Amygdala (tissue), 56 donors: Measurements from ENCODE around the gene EPHA4.

Experiments used
- DNase-seq, 56 donors: peaks; one replicate each; lab custom pipeline; 2025; lab: John Stamatoyannopoulos, UW

Gene EPHA4

DNA sequence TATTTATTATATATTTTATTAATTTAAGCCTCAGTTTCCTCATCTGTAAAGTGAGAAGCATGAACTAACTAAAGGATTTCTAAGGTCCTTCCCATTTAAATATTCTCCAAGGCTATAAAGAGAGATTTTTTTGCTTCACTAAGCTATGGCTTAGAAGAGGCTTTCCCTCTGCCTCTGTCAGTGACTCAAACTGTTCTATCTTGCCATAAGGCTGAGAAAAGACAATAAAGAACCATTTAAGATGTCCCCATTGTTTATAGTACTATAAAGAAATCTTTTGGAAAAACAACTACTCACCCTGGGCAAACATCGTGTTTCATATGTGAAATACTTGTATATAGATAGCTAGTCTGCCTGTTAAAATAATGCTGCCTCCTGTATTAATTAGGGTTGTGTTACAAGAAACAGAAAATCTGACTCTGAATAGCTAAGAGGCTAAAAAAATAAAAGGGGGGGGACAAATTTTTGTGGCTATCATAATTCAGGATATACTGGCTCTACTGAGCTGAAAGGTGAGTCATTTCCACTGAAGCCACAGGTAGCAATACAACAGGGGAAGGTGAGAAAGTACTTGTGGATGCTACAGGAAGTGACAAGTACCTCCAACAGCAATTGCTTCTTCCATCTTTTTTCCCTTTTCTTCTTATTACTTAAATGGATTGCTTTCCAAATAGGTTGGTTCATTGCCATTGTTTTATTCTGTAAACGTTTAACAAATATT, 25.4 kb downstream of the EPHA4 start:
- DNase-seq, result no peak

DNA sequence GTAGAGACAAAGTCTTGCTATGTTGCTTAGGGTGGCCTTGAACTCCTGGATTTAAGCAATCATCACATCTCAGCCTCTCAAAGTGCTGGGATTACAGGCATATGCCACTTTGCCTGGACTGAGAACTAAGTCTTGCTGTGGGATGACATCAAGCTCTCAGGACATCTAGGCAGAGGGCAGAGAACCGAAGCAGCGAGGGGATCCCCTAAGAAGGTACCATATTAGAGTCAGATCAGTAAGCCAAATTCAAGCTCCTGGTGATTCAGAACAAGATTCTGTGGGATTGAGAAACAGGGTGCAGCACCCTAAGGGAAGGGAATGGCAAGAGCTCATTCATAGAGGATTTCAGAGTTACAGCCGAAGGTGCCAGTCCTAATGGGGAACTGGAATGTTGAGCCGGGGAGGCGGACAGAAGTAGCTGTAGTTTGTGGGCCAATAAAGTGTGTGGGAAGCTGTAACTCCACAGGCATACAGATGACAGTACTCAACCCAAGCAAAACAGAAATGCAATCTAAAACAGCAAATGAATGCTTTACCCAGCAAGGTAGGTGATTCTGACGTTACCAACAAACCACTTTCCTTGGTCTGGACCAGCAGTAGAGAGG, 30.9 kb downstream of the EPHA4 start:
- DNase-seq, result no peak

DNA sequence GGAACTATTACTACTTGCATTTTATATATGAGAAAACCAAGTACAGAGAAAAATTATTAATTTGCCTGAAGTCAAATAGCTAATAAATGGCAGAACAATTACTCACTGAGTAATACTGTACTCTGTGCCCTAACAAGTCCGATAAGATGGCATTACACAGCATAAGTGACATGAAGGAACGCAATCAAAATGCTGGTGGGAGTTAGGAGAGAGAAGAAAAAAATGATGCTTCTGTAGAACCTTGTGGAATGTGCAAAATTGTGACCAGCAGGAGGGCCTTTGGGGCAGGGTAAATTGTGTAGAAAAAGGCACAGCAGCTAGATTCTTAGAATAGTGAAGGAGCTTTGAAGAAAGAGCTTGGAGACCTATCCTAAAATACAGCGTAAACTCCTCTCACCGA, 32.9 kb downstream of the EPHA4 start:
- DNase-seq, result no peak

DNA sequence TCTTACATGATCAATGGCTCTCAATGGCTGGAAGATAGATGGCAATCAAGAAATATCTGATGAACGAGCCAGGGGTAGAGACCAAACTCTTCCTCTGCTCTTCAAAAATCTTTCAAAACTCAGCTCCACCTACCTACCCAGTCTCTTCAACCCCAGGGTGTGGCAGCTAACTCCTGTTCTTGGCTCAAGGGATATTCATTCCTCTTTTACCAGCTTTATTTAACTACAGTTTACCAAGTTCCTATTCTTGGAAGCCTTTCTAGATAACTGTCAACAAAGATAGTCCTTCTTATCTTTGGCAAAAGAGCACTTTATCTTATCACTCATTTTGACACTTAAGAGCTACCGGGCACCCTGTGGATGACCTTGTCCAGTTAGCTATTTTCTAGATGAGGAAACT, 36.3 kb downstream of the EPHA4 start:
- DNase-seq, result no peak

DNA sequence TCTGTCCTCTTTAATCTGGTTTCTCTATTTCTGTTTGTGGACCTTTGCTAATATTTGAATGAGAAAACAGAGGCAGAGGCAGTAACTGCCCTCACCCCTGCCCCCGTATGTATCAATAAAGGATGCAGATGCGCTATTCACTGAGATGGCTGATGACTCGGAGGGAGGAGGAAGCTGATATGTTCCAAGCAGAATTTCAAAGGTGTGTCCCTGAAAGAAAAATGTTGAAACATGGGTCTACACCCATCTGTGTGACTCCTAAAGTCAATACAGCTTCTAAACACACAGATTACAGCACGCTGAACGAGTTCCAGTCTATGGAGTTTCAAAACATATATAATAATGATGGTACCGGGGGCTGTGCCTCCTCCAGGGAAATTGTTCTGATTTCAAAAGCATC, 38.8 kb downstream of the EPHA4 start:
- DNase-seq, result no peak

DNA sequence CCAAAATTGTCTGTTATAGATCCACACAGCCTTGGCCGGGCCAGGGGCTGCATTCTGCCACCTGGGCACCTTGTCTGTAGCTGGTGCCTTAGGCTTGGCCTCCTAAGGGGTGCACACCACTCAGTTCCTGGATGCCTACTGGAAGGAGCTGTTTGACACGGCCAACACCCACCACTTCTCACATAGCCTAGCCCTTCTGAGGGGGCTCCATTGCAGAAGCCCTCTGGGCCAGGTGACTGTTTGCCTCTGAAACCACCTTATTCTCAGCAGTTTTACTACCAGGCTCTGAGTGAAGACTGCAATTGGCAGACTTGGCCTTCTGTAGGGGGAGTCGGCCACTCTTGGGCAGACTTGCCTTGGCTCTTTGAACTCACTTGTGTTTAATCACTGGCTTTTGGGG, 39.5 kb downstream of the EPHA4 start:
- DNase-seq, result no peak

DNA sequence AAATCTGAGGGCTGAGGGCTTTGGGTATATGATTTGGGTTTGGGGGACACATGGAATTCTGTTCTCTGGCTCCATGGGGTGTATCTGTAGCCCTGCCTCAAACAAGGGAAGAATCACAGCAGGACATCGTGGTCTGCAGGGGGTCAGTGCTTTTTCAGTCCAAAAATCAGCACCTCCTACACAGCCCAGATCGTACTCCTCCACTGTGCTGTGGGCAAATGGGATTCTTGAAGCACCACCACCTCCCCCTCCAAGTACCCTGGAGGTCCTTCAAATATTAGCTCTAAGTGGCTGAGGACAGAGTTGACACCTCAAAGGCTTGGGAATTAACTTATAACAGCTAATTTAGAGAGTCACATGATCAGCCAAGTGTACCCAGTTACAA, 41.5 kb downstream of the EPHA4 start:
- no peak for DNase-seq

DNA sequence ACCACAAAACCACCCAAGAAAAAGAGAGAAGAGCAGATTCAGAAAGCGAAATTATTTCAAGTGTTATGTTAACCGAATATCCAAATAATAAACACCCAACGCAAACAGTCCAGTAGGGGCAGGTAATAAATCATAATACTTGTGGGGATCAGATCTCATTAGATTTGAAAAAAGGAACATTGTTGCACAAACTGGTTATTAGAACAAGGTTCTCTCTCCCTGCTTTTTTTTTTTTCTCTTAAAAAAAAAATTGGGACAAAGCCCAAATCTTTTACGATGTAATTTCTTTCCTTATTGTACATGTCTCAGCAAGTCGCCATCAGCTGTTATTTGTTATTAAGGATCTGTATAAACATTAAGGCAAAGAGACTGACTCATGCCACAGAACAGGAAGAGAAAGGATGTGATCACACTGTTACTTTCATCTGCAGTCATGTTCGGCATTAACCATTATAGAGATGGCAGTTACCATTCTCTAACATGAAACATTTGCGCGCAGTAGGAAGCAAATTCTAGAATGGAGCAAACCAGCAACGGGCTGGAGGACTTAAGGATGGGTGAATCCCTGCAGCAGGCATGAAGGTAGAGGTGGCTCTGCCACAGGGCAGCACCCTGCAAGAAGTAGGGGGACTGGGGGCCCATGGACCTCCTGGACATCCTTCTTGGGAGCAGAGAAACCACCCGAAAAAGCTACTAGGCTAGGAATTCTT, 42.0 kb downstream of the EPHA4 start:
- no peak for DNase-seq

DNA sequence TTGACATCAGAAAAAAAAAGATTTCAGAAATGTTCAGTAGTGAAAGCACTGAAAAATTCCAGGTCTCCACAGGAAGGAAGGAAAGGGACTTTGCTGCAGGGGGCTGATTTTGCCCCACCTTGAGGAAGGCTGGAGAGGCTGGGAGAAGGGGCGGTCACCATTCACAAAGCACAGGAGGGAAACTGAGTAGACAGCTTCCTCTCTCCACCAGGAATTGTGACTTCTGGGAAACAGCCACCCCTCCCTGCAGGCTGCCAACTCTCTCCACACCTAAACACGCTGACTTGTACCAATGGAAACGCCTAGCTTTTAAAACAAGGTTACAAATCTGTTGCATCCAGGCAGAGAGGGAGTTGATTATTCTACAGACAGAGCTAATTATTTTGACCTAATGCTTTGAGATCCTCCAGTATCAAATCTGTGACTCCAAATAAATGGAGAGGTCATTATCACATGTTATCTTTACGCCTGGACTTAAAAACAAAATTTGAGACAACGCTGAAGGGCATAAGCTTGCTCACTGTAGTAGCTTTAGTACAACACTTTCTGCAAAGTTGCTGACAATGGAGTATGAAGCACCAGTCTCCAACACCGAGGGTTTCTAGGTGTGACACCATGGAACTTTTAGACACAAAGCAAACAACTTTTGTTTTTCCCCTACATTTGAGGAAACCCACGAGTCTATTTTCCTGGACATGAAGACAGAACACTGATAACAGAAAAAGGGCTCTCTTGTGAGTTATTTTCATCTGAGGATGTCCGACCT, 42.7 kb downstream of the EPHA4 start:
- no peak for DNase-seq

DNA sequence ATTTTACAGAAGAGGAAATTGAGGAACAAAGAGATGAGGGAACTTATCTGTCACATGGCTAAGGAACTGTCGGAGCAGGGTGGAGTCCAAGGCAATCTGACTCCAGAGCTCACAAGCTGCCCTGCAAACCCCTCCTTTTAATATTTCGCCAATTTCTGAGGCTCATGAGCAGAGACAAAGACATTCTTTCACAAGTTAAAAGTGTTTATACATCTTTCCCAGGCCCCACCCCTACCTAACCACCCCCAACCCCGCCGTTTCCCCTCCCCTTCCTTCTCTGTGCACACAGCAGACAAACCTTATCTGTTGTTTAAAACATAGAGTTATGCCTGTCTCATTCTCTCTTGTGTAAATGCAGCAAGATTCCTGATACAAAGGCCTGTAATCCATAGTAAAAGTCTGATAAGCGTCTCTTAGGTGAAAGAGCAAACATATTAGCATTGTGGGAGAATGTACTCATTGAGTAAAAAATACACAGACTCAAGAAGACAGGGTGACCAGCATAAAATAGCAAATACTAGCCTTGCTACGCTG, 44.3 kb downstream of the EPHA4 start:
- DNase-seq, result no peak

DNA sequence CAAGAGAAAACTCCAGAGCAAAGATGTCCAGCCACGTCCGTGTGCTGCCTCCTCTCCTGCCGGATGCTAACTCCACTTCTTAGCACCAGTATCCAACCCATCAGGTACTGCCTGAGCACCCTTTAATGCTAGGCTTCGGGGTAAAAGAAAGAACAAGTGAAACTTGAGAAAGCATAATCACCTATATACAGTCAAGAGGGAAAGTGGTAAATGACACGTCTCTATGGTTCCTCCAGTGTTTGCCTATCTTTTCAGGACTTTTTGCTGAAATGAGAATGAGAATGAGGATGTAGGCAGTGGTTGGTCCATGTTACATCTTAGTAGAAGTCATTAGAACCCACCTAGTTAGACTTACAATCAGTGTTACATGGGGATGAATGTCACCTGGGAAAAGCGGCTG, 47.9 kb downstream of the EPHA4 start:
- DNase-seq, result no peak

DNA sequence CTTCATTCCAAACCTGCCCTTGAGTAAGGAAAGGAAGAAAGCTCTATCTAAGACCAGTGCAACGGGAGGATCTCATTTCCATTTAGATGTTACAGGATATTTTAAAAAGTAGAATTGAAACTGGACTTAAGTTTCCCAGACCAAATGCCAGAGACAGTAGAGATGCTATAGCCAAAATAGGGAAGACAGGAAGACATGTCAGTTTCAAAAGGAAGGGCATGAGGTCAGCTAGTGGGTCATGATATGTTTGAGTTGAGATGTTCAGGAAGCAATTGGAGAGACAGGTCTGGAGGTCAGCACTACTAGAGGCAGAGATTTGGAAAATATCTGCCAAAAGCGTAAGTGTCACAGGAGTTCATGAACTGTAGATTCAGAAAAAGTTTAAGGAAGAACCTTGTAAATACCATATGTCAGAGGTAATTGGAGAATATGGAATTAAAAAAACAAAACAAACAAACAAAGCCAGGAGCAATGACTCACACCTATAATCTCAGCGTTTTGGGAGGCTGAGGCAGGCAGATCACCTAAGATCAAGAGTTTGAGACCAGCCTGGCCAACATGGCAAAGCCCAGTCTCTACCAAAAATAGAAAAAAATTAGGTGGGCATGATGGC, 50.8 kb downstream of the EPHA4 start:
- no peak for DNase-seq

DNA sequence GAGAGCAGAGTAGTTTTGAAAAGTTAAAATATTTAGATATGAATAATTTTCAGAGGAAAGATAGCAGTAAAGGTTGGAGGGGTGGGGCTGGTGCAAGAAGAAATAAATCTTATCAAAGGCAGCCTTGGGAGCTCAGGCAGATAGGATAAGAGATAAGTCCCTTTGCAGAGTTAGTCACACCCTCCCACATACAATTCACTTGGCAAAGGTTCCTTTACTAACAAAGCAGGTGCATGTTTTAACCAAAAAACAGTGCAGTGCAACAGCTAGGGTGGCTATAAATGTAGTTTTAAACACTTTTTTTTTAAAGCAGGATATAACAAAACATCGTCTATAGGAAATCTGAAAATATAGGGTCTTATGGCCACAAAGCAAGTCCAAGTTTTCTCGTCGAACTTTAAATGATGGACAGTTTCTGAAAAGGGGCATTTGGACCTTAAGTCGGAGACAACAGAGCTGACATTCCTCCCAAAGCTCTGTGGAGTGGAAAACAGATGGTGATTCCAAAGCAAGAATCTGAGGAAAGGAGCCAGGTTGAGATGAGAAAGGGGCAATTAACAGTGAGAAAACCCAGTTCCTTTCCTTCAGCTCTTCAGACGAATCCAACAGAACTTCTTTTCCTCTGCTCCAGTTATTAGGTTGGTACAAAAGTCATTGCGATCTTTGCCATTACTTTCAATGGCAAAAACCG, 53.0 kb downstream of the EPHA4 start:
- DNase-seq, result no peak

DNA sequence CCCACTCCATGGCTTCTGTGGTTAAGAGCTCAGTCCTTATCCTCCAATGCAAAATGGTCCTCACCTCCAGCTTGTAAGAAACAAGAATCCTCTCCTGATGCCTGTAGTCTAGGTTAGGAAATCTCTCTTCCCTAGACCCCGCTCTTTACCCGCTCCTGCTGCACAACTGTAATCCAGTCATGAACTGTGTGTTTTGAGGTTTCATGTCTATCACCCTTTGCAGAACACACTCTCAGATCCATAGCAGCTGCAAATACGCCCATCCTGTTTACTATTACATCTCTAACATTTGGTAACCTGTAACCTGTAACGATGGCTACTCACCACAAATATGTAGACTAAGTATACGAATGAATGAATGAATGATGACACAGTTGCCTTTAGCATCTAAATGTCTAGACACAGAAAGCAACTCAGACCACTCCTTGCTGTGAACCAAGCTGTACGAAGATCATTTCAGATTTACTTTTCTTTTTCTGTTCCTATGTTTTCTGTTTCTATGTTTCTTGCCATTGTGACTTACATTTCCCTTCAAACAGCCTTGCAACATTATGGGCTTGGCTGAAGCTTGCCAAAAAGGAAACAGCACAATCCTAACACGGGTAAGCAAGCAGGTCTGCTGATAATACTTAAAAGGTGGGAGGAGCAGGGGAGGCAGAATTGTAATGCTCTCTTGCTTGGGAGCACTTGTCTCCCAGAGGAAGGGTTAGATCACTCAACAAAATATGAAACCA, 53.7 kb downstream of the EPHA4 start:
- no peak for DNase-seq

DNA sequence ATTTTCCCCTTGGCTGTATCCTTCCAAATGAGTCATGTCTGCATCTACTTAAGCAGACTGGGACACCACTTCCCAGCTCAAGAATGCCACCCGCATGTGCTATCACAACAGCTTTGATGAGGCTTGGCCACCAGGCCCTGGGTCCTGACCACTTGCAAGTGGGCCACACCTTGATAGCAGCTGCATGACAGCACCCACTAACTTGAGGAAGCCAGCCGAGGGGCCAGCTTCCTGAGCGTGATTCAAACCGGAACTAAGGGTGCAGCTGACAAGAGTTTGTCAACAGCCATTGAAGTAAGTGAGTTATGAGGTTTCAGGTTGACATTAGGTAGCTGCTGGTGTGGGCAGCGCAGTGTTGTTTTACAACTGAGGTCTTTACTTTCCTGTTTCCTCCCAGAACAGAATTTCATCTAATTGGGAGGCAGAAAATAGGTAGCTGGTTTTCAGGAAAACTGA, 54.4 kb downstream of the EPHA4 start:
- no peak for DNase-seq

DNA sequence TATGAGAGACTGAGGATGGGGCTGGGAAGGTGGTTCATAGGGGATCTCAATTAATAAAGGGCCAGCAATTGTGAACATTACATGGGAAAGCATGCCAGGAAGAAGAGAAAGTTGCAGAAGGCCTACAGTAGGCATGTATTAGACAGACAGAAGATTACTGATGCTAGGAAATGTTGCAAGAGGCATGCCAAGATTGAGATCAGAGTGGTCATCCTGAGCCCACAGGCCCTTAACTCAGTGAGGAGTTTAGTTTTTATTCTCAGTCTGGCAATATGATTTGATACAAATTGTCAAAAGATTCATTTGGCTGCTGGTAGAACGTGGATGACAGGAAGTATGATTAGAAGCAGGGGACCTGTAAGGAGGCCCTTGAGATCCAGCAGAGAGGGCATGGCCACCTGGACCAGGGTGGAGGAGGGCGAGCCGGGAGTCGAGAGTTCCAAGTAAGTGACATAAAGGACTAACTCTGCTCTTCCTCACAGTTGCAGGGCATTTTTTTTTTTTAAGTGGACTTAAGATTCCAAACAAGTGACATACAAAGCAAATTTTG, 54.9 kb downstream of the EPHA4 start:
- no peak for DNase-seq

DNA sequence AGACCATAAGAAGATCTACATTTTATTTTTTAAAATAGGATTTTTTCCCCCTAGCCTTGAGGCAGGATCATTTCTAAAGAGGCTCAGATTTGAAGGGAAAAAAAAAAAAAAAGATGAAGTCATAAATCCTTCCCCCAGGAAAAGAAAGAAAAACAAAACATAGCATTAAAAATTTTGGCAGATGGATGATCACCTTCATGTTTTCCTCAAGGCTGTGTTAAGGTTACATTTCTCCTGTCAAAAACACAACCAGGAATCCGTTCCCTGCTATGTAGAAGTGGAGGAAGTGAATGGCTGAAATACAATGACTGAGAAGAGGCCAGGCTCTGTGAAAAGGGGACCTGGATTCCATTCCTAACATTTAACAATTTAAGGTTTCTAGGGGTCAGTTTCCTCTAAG, 56.2 kb downstream of the EPHA4 start:
- no peak for DNase-seq

DNA sequence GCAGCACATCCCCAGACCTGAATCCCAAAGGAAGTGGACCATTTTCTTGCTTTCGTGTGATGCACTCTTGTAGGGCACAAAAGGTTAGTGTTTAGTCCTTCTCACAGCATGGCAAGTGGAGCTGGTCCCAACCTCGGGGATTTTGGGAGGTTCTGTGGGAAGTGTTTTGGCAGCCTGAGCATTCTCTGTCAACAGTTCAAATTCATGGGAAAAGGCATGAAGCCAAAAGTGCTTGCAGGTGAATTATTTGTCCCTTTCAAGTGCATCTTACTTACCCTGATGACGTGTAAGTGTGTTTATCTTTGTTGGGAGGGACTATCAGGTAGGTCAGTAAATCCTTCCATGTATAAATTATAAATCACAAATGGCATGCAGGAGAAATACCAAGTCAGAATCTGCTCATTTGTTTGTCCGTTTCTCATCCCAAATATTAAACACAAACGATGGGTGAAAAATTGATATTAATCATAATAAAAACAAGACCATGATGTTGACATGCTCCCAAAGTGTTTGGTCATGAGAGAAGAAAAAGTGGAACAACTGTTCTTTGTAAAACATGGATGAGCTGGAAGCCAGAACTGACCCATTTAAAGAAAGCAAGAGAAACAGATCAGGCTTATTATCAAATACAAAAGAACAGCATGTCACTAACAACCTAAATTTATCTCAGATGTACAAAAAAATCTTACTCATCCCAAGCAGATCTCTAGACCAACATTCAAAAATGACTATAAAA, 57.6 kb downstream of the EPHA4 start:
- DNase-seq, result no peak
